Stimulated activated CD4-positive, alpha-beta T cell treated with anti-CD3 and anti-CD28 coated beads, Interleukin-1b, Interleukin-23, amount 100 ng/mL, for 24 hours (primary cell): ENCODE measurements around the gene C9orf85.
"Not testable (repeated sequence)": the region's sequence is repeated elsewhere in the genome, so short reads cannot be mapped to it uniquely, and the experiment has no call there.

Source experiments
- DNase-seq, 4 experiments: peaks; one replicate each; pipeline ENCODE4 v3.0.0-alpha.2; 2020; ENCODE audit warnings: low read depth in 4 of 4, low spot score in 1 of 4

C9orf85 gene

GRCh38 chr9:71987471-71988371 is 76.3 kb downstream of the C9orf85 start:
- no peak for DNase-seq

GRCh38 chr9:71990466-71990865 is 79.0 kb downstream of the C9orf85 start:
- DNase-seq = no peak

GRCh38 chr9:72005451-72005850 is 94.0 kb downstream of the C9orf85 start:
- no peak for DNase-seq

- DNase-seq = no peak
Measured at GRCh38 chr9:72006501-72006900, 95.1 kb downstream of the C9orf85 start.

GRCh38 chr9:72007726-72008125 is 96.3 kb downstream of the C9orf85 start:
- DNase-seq = not testable (repeated sequence)

- DNase-seq = no peak
Measured at GRCh38 chr9:72012646-72013045, 101.2 kb downstream of the C9orf85 start.

GRCh38 chr9:72013292-72013760 is 101.9 kb downstream of the C9orf85 start:
- no peak for DNase-seq

GRCh38 chr9:72022841-72023240 is 111.4 kb downstream of the C9orf85 start:
- no peak for DNase-seq
